Astrocyte of the spinal cord (primary cell): ENCODE data around the gene CDH12.

Experiments
- DNase-seq: peaks from one replicate; pipeline ENCODE4 v3.0.0; 2011; ENCODE audit warnings: low read depth, low spot score
- H3K4me3 ChIP-seq: 2 replicates; pipeline ENCODE4 v1.5.1; 2011; ENCODE audit warnings: low read depth, mild to moderate bottlenecking, low read length, moderate library complexity
- CTCF ChIP-seq: IDR thresholded peaks from 2 replicates; pipeline ENCODE4 v1.5.1; 2012; ENCODE audit warnings: low read depth, mild to moderate bottlenecking, low read length, inconsistent platforms
- in situ Hi-C: cut with HindIII; loops from 2 replicates; pipeline ENCODE4 v1.10.0; 2017; ENCODE audit warnings: low sequenced_read_pairs

Gene CDH12

GRCh38 chr5:22102823-22103359 lies 750.3 kb downstream of the CDH12 start:
- in situ Hi-C loops: no loop called here
- H3K4me3 ChIP-seq: no peak overlapping the region
- DNase-seq: no peak
- TF ChIP-seq CTCF: no peak

GRCh38 chr5:22088517-22088916 lies 764.6 kb downstream of the CDH12 start:
- no peak for TF ChIP-seq CTCF
- in situ Hi-C loops: no loop called here
- no peak overlapping the region for H3K4me3 ChIP-seq
- no peak for DNase-seq

GRCh38 chr5:22079566-22079965 lies 773.6 kb downstream of the CDH12 start:
- no peak for TF ChIP-seq CTCF
- DNase-seq: no peak
- H3K4me3 ChIP-seq: no peak overlapping the region
- in situ Hi-C loops: no loop called here

GRCh38 chr5:22079002-22079401 lies 774.1 kb downstream of the CDH12 start:
- no peak for TF ChIP-seq CTCF
- in situ Hi-C loops: no loop called here

GRCh38 chr5:22076586-22076985 lies 776.6 kb downstream of the CDH12 start:
- in situ Hi-C loops: no loop called here

More at GRCh38 chr5:22079002-22079401, 774.1 kb downstream of the CDH12 start:
- H3K4me3 ChIP-seq: no peak overlapping the region
- no peak for DNase-seq

GRCh38 chr5:22070186-22070728 lies 782.9 kb downstream of the CDH12 start:
- in situ Hi-C loops: no loop called here
- TF ChIP-seq CTCF: no peak
- DNase-seq: no peak
- no peak overlapping the region for H3K4me3 ChIP-seq

More at GRCh38 chr5:22076586-22076985, 776.6 kb downstream of the CDH12 start:
- no peak overlapping the region for H3K4me3 ChIP-seq
- no peak for DNase-seq
- TF ChIP-seq CTCF: no peak

GRCh38 chr5:22063717-22064116 lies 789.4 kb downstream of the CDH12 start:
- no peak overlapping the region for H3K4me3 ChIP-seq
- TF ChIP-seq CTCF: no peak
- no peak for DNase-seq
- in situ Hi-C loops: no loop called here
